Fibroblast of lung (primary cell): ENCODE measurements around the gene SETBP1. TPM values are rescaled to one million over a fixed set of nuclear protein-coding genes. Genes with fewer than 3 reads are reported as not detected.

Source experiments
- DNase-seq, 2 donors: peaks; one replicate each; pipeline versions ENCODE4 v3.0.0 to v3.0.0-alpha.2; 2010; ENCODE audit warnings: low read depth in 2 of 2
- H2AFZ ChIP-seq: 2 replicates; pipeline ENCODE4 v1.5.1; 2012; ENCODE audit warnings: low read length, control low read depth, inconsistent platforms
- H3K27ac ChIP-seq: 2 replicates; pipeline ENCODE4 v1.5.1; 2011; ENCODE audit warnings: low read length, control low read depth; ENCODE audit not compliant: insufficient read depth
- H3K27me3 ChIP-seq: 2 replicates; pipeline ENCODE4 v1.5.1; 2011; ENCODE audit warnings: mild to moderate bottlenecking, low read length; ENCODE audit not compliant: control insufficient read depth, insufficient read depth
- H3K36me3 ChIP-seq: 2 replicates; pipeline ENCODE4 v1.5.1; 2011; ENCODE audit warnings: low read length; ENCODE audit not compliant: control insufficient read depth, insufficient read depth
- H3K4me1 ChIP-seq: 2 replicates; pipeline ENCODE4 v1.5.1; 2011; ENCODE audit warnings: low read length; ENCODE audit not compliant: control insufficient read depth, insufficient read depth; ENCODE audit errors: extremely low read depth
- H3K4me2 ChIP-seq: 2 replicates; pipeline ENCODE4 v1.5.1; 2011; ENCODE audit warnings: low read length, control low read depth; ENCODE audit not compliant: insufficient read depth; ENCODE audit errors: extremely low read depth
- H3K4me3 ChIP-seq, 4 experiments: fragments of 200-600 bp in 1 of 4; sonication (generic) in 1 of 4; replicated peaks in 1 of 4; 2 replicates each; pipeline ENCODE4 v1.5.1; 2011 to 2016; ENCODE audit warnings: low read length in 4 of 4, low read depth in 3 of 4, mild to moderate bottlenecking in 3 of 4, control low read depth in 2 of 4, inconsistent platforms in 1 of 4, mixed read lengths in 1 of 4; ENCODE audit not compliant: insufficient read depth in 1 of 4; ENCODE audit errors: control extremely low read depth in 1 of 4
- H3K79me2 ChIP-seq: 2 replicates; pipeline ENCODE4 v1.5.1; 2012; ENCODE audit warnings: mild to moderate bottlenecking, low read length, inconsistent platforms; ENCODE audit not compliant: control insufficient read depth, insufficient read depth
- H3K9ac ChIP-seq: 2 replicates; pipeline ENCODE4 v1.5.1; 2011; ENCODE audit warnings: mild to moderate bottlenecking, low read length, control low read depth; ENCODE audit not compliant: insufficient read depth
- H3K9me3 ChIP-seq: 2 replicates; pipeline ENCODE4 v1.5.1; 2012; ENCODE audit warnings: low read depth, low read length; ENCODE audit not compliant: control insufficient read depth, insufficient read depth
- H4K20me1 ChIP-seq: 2 replicates; pipeline ENCODE4 v1.5.1; 2011; ENCODE audit warnings: low read length; ENCODE audit not compliant: control insufficient read depth, insufficient read depth; ENCODE audit errors: extremely low read depth
- EZH2 ChIP-seq: IDR thresholded peaks from 2 replicates; pipeline ENCODE4 v1.5.1; 2012; ENCODE audit warnings: low read length, control low read depth, mild to moderate bottlenecking; ENCODE audit errors: missing control alignments
- polyA plus RNA-seq, 2 donors: library from polyadenylated mRNA; depleted of rRNA in 1 of 2; stranded (reverse) in 1 of 2; unstranded in 1 of 2; fragments of >200 nt; gene quantifications; 2 replicates each; pipeline ENCODE4 v1.2.1, GENCODE V29; 2011 to 2012; ENCODE audit warnings: missing spikeins in 1 of 2
- total RNA-seq: library from RNA; depleted of rRNA; stranded (reverse); fragments of >200 nt; gene quantifications from 2 replicates; pipeline ENCODE4 v1.2.1, GENCODE V29; 2014
- TF ChIP-seq, protein P1 (sequence below), 2 donors: IDR thresholded peaks in 1 of 2; conservative IDR thresholded peaks in 1 of 2; 1 replicate in 1 of 2; 2 replicates in 1 of 2; pipeline ENCODE4 v1.5.1; 2011 to 2012; ENCODE audit warnings: low read length in 2 of 2, control low read depth in 1 of 2, inconsistent platforms in 1 of 2, low read depth in 1 of 2, mild to moderate bottlenecking in 1 of 2

The SETBP1 gene
- total and polyA plus RNA-seq, 2 donors (not counting 1 experiment from before 2014, with no cell fraction given): 4.5 to 5.4 TPM

DNA sequence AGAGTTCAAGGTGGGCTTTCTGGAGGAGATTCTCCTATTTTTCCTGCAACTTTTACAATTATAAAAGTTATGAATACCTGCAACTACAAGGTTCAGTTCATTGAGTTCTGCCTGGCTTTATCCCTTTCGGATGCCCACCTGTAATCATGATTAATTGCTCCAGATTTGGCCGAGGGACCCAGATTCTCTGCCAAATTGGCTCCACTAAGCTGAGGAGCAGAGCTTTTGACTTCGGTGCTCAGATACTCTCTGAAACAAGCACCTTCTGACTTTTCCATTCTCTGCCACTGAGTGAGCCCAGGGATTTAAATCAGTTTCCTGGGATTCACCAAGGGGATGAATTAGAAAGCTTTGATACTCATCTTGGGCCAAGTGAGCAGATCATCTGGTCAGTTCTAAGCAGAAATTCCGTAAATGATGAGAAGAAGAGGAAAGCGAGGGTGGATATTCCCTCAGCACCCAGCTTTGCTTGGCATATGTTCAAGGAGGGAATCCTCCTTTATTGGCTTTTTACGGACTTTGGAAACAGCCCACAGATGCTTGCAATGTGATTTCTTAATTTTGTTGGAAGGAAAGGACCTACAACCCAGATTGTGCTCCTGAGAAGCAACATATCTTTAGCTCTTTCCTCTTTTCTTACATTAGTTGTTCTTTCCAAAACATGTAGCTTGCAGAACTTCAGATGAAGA, 179.2 kb downstream of the SETBP1 start:
- Histone ChIP-seq H3K4me1 (no peaks in the 10 kb centered on the region), H3K9me3 (no peaks in the 10 kb centered on the region), H3K27me3 (no peaks in the 10 kb centered on the region), H3K4me2 (no peak overlapping the region), H3K79me2 (no peaks in the 10 kb centered on the region), H3K27ac (no peak overlapping the region), H2AFZ (no peak overlapping the region), H3K36me3 (no peaks in the 10 kb centered on the region), H4K20me1 (no peaks in the 10 kb centered on the region), H3K9ac (no peak overlapping the region), H3K4me3 (no peak overlapping the region)
- TF ChIP-seq, protein P1, sequence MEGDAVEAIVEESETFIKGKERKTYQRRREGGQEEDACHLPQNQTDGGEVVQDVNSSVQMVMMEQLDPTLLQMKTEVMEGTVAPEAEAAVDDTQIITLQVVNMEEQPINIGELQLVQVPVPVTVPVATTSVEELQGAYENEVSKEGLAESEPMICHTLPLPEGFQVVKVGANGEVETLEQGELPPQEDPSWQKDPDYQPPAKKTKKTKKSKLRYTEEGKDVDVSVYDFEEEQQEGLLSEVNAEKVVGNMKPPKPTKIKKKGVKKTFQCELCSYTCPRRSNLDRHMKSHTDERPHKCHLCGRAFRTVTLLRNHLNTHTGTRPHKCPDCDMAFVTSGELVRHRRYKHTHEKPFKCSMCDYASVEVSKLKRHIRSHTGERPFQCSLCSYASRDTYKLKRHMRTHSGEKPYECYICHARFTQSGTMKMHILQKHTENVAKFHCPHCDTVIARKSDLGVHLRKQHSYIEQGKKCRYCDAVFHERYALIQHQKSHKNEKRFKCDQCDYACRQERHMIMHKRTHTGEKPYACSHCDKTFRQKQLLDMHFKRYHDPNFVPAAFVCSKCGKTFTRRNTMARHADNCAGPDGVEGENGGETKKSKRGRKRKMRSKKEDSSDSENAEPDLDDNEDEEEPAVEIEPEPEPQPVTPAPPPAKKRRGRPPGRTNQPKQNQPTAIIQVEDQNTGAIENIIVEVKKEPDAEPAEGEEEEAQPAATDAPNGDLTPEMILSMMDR (conservative IDR thresholded peaks at IDR 0.05 in 1 of 2, IDR thresholded peaks at IDR 0.05 in 1 of 2; ENCODE audit: low read depth in 1 of 2, low read length in 2 of 2): no peak
- DNase-seq: no peak

DNA sequence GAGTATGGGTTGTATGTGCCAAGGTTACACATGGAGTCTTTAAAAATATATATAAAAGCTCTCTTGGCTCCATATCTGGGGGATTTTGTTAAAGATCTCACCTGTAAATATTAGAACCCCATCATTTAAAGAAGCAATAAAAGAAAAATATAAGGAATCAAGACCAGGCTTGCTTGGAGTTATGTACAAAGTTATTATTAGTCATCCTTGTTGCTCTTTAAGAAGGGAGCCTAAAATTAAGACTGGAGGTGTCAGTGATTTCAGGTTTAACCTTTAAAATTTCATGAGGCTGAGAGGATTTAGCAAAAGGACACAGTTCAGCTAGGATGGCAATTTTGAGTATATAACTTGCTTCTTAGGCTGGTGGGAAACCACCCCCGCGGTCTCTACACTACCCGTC, 181.4 kb downstream of the SETBP1 start:
- TF ChIP-seq, protein P1 (conservative IDR thresholded peaks at IDR 0.05 in 1 of 2, IDR thresholded peaks at IDR 0.05 in 1 of 2; ENCODE audit: low read depth in 1 of 2, low read length in 2 of 2): no peak
- TF ChIP-seq EZH2: no peak

DNA sequence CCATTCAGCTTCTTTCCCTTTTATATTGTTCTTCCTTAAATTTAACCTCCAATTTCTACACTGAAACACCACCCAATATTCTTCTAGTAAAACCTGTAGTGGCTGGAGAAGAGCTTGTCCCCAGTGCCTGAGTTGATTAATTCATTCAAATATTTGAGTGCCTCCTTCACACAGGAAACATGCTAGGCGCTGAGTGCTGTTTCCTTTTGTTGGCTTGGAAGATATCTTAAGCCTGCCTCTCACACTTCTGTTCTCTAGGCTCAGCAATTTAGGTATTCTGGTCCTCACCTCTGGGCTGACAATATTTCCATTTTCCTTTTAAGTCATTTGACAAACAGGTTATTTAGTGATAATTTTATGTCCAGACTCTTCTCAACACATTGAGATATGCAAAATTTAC, 185.4 kb downstream of the SETBP1 start:
- H3K9me3 ChIP-seq: no peaks in the 10 kb centered on the region
- no peaks in the 10 kb centered on the region for H4K20me1 ChIP-seq
- H3K4me1 ChIP-seq: no peaks in the 10 kb centered on the region
- no peak for DNase-seq
- no peaks in the 10 kb centered on the region for H3K36me3 ChIP-seq
- no peaks in the 10 kb centered on the region for H3K27me3 ChIP-seq
- no peak overlapping the region for H3K9ac ChIP-seq
- H3K79me2 ChIP-seq: no peaks in the 10 kb centered on the region
- TF ChIP-seq EZH2: no peak
- TF ChIP-seq, protein P1 (conservative IDR thresholded peaks at IDR 0.05 in 1 of 2, IDR thresholded peaks at IDR 0.05 in 1 of 2; ENCODE audit: low read depth in 1 of 2, low read length in 2 of 2): no peak
- no peak overlapping the region for H3K27ac ChIP-seq
- H3K4me2 ChIP-seq: no peak overlapping the region
- no peak overlapping the region for H2AFZ ChIP-seq
- no peak overlapping the region for H3K4me3 ChIP-seq

More for the DNA sequence above, 181.4 kb downstream of the SETBP1 start:
- Histone ChIP-seq H3K27me3 (no peaks in the 10 kb centered on the region), H3K36me3 (no peaks in the 10 kb centered on the region), H3K4me3 (no peak overlapping the region), H3K79me2 (no peaks in the 10 kb centered on the region), H4K20me1 (no peaks in the 10 kb centered on the region), H3K9me3 (no peaks in the 10 kb centered on the region), H3K27ac (no peak overlapping the region), H2AFZ (no peak overlapping the region), H3K4me1 (no peaks in the 10 kb centered on the region), H3K9ac (no peak overlapping the region), H3K4me2 (no peak overlapping the region)
- DNase-seq: no peak
